Bronchial epithelial cell (primary cell): Measurements from ENCODE around the gene BHMT2. TPM values are rescaled to one million over a fixed set of nuclear protein-coding genes. Genes with fewer than 3 reads are reported as not detected.

ENCODE experiments used
- DNase-seq: peaks from one replicate; pipeline ENCODE4 v3.0.0-alpha.2; 2010; ENCODE audit warnings: low read depth
- FAIRE-seq: peaks from 2 replicates; lab custom pipeline; 2011; peaks lifted over from hg19 to GRCh38; lab: Jason Lieb, UNC
- H3K27me3 ChIP-seq: 2 replicates; pipeline ENCODE4 v1.5.1; 2011; ENCODE audit warnings: low read length; ENCODE audit not compliant: control insufficient read depth, insufficient read depth
- H3K36me3 ChIP-seq: 2 replicates; pipeline ENCODE4 v1.5.1; 2011; ENCODE audit warnings: low read length; ENCODE audit not compliant: control insufficient read depth, insufficient read depth
- H3K4me3 ChIP-seq: 2 replicates; pipeline ENCODE4 v1.5.1; 2011; ENCODE audit warnings: mild to moderate bottlenecking, low read depth, low read length, control low read depth
- total RNA-seq: library from RNA; depleted of rRNA; stranded (reverse); fragments of >200 nt; gene quantifications from 2 replicates; pipeline ENCODE4 v1.2.1, GENCODE V29; 2014
- TF ChIP-seq, protein P1 (sequence below): IDR thresholded peaks from 2 replicates; pipeline ENCODE4 v1.5.1; 2011; ENCODE audit warnings: mild to moderate bottlenecking, moderate library complexity, low read length, control low read depth, inconsistent platforms; ENCODE audit not compliant: insufficient read depth, severe bottlenecking

BHMT2 gene
- total RNA-seq, 1 donor from 2014 or later, result not detected

- no peak for FAIRE-seq
- H3K27me3 ChIP-seq, result no peaks in the 10 kb centered on the region
- no peak overlapping the region for H3K4me3 ChIP-seq
- TF ChIP-seq, protein P1, sequence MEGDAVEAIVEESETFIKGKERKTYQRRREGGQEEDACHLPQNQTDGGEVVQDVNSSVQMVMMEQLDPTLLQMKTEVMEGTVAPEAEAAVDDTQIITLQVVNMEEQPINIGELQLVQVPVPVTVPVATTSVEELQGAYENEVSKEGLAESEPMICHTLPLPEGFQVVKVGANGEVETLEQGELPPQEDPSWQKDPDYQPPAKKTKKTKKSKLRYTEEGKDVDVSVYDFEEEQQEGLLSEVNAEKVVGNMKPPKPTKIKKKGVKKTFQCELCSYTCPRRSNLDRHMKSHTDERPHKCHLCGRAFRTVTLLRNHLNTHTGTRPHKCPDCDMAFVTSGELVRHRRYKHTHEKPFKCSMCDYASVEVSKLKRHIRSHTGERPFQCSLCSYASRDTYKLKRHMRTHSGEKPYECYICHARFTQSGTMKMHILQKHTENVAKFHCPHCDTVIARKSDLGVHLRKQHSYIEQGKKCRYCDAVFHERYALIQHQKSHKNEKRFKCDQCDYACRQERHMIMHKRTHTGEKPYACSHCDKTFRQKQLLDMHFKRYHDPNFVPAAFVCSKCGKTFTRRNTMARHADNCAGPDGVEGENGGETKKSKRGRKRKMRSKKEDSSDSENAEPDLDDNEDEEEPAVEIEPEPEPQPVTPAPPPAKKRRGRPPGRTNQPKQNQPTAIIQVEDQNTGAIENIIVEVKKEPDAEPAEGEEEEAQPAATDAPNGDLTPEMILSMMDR, result no peak
- DNase-seq, result no peak
- H3K36me3 ChIP-seq, result no peaks in the 10 kb centered on the region
Measured at GRCh38 chr5:79105868-79106267, 36.3 kb downstream of the BHMT2 start.

DNA sequence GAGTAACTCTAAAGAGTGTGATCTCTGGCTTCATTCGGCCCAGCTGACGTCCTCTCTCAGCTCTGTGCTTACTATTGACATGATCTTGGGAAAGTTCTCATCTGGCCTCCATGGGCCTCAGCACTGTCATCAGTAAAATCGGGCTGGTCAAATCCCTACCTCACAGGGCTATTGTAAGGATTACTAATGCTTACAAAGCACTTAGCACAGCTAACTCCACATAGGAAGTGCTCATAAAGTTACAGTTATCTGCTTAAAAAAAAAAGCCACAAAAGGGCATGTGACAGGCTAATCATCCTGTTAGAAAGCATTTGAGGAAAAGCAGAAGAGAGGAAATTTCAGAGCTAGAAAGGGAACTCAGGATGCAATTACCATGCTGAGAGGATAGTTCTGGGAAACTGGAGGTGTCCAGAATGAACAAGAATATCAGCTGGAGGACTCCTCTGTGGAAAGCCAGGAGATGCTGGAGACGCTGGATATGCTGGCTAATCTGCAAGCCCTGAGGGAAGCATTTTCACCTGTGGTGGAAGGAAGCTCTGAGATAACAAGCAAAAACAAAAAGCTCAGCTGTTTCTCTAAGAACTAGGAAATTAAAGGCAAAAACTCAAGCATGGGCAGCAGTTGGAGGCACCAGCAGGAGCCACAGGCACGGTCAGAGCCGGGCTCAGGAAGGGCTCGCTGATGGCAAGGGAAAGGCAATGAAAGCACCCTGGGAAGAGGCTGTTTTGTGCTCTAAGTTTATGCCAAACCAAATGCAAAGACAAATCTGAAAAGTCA lies 37.6 kb downstream of the BHMT2 start:
- H3K4me3 ChIP-seq, result no peak overlapping the region
- FAIRE-seq, result no peak
- no peak for DNase-seq
- TF ChIP-seq, protein P1, result no peak
- H3K36me3 ChIP-seq, result no peaks in the 10 kb centered on the region
- no peaks in the 10 kb centered on the region for H3K27me3 ChIP-seq

DNA sequence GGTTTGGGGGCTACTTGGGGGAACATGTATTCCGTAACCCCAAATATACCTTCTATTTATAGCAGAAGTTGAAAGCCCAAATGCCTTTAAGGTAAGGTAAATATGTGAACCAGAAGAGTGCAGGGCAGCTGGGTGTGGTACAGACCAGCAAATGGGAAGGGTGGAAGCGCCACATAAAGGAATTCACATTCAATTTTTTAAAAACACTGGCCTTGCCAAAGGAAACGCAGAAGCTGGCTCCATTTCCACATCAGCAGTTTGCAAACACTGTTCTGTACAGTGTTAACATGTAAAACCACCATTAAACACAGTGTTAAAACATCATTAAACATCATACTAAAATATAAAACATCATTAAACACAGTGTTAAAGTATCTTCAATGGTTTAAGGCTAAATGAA lies 38.5 kb downstream of the BHMT2 start:
- FAIRE-seq (no peak), DNase-seq (no peak)
- Histone ChIP-seq H3K4me3 (no peak overlapping the region), H3K27me3 (peaks cover 6% of the 10 kb centered on the region), H3K36me3 (no peaks in the 10 kb centered on the region)
- TF ChIP-seq, protein P1, result no peak

GRCh38 chr5:79108792-79109191 lies 39.2 kb downstream of the BHMT2 start:
- FAIRE-seq, result no peak
- H3K36me3 ChIP-seq, result no peaks in the 10 kb centered on the region
- H3K27me3 ChIP-seq, result peaks cover 6% of the 10 kb centered on the region
- H3K4me3 ChIP-seq, result no peak overlapping the region
- DNase-seq, result no peak
- TF ChIP-seq, protein P1, result no peak

DNA sequence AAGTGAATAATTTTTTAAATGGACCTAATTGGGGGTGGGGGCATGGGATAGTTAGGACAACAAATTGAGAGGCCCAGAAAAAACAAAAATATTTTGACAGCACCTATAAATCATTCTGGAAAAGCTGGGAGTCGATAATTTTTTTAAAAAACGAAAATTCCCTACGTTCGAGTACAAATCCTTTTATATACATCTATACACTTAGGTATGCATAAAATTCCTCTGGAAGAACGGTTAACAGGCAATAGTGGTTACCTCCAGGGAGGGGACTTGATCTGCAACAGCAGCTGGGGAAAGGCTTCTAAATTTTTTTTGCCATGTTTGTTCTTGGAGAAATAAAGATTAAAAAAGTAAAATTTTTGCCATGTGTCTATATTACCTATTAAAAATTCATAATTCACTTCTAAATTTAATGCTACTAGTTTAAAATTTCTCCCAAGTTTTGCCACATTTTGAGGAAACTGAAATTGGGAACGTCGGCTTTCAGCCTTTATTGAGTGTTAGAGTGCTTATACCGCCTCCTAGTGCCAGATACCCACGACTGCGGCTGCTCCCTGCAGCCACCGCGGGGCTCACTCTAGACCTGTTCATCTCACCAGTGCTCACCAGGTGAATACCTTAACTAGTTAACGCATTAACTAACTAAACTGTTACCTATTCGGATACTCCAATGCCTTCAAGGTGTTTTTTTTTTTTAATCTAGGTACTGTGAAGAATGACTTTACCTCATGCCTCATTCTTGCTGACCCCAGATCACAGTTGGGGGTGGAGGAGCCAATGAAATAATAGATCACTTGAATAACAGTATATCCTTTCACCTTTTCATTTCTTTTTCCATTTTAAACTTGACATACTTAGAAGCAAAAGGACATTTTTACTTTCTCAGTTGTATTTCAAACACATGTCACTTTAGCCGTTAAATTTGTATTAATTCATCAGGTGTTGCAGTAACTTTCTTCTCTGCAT lies 40.2 kb downstream of the BHMT2 start:
- no peak overlapping the region for H3K4me3 ChIP-seq
- H3K36me3 ChIP-seq, result no peaks in the 10 kb centered on the region
- peaks cover 6% of the 10 kb centered on the region for H3K27me3 ChIP-seq
- DNase-seq, result no peak
- TF ChIP-seq, protein P1, result peak; percentile 22
- no peak for FAIRE-seq
